A549 treated with CORT108297 at 1 μM for 4 hours (cell line): ENCODE data around the gene ADAR. TPM values are rescaled to one million over a fixed set of nuclear protein-coding genes. Genes with fewer than 3 reads are reported as not detected.

Experiments
- total RNA-seq: library from RNA; stranded (reverse); fragments of 200-300 nt; extraction: Qiagen RNA extraction; gene quantifications from 5 replicates; pipeline ENCODE4 v1.2.3, GENCODE V29; 2022

Gene ADAR, protein sequence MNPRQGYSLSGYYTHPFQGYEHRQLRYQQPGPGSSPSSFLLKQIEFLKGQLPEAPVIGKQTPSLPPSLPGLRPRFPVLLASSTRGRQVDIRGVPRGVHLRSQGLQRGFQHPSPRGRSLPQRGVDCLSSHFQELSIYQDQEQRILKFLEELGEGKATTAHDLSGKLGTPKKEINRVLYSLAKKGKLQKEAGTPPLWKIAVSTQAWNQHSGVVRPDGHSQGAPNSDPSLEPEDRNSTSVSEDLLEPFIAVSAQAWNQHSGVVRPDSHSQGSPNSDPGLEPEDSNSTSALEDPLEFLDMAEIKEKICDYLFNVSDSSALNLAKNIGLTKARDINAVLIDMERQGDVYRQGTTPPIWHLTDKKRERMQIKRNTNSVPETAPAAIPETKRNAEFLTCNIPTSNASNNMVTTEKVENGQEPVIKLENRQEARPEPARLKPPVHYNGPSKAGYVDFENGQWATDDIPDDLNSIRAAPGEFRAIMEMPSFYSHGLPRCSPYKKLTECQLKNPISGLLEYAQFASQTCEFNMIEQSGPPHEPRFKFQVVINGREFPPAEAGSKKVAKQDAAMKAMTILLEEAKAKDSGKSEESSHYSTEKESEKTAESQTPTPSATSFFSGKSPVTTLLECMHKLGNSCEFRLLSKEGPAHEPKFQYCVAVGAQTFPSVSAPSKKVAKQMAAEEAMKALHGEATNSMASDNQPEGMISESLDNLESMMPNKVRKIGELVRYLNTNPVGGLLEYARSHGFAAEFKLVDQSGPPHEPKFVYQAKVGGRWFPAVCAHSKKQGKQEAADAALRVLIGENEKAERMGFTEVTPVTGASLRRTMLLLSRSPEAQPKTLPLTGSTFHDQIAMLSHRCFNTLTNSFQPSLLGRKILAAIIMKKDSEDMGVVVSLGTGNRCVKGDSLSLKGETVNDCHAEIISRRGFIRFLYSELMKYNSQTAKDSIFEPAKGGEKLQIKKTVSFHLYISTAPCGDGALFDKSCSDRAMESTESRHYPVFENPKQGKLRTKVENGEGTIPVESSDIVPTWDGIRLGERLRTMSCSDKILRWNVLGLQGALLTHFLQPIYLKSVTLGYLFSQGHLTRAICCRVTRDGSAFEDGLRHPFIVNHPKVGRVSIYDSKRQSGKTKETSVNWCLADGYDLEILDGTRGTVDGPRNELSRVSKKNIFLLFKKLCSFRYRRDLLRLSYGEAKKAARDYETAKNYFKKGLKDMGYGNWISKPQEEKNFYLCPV
- 68.2 to 82.4 TPM (median 76.3 TPM) in 5 replicates for total RNA-seq

DNA sequence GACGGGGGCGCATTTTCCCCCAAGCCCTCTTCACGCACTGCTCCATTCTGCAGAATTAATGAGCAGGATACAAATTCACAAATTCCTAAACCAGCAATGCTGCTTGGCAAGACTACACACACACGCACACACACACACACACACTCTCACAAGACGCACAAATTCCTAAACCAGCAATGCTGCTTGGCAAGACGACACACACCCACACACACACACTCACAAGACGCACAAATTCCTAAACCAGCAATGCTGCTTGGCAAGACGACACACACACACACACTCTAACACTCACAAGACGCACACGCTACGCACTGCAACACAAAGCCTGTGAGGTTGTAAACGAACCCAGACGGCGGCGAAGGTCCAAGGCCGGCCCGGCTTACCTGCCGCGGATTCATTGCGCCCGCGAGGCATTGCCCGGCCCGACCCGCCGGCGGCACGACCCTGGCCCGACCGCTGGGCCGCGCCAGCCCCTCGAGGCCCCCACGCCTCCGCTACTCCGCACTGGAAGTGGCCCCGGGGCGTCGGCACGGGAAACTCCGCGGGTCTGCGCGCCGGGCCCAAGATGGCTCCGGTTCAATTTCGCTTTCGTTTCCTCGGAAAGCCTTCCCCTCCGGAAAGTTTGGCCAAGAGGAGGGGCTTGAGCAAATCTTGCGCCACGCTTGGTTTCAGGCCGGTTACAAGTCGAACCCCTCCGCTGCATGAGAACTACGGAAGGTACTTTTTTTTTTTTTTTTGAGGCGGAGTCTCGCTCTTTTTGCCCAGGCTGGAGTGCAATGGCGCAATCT lies at the start of gene ADAR:
ADAR (minus strand) TSS at position 578 of the 788 bp plus-strand sequence; CDS start at position 398, 180 bp downstream.

DNA sequence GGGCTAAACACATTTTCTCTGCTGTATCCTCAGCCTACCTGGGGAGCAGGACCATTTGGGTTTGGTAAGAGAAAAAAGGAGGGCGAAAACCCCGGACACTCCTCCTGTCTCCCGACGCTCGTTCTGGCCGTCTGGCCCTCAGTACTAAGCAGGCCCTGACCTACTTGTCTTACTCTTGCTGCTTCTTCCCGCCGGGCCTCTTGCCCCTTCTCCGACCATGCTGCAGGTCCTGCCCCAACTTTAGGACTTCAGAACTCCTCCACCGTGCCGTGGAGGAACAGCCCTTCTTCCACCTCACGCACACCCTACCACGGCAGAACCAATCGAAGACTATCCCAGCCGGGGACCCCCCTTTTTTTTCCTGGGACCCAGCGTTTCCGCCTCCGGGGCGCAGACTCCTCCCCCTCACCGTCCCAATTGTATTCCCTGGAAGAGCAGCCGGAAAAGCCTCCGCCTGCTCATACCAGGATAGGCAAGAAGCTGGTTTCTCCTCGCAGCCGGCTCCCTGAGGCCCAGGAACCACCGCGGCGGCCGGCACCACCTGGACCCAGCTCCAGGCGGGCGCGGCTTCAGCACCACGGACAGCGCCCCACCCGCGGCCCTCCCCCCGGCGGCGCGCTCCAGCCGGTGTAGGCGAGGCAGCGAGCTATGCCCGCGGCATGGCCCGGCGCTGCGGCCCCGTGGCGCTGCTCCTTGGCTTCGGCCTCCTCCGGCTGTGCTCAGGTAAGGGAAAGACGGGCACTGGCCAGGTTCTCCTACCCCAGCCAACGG lies 40.4 kb downstream of the ADAR start, which contains the start of gene CHRNB2:
CHRNB2 (plus strand) TSS at position 393 of the 771 bp plus-strand sequence; CDS start at position 660, 267 bp downstream.

DNA sequence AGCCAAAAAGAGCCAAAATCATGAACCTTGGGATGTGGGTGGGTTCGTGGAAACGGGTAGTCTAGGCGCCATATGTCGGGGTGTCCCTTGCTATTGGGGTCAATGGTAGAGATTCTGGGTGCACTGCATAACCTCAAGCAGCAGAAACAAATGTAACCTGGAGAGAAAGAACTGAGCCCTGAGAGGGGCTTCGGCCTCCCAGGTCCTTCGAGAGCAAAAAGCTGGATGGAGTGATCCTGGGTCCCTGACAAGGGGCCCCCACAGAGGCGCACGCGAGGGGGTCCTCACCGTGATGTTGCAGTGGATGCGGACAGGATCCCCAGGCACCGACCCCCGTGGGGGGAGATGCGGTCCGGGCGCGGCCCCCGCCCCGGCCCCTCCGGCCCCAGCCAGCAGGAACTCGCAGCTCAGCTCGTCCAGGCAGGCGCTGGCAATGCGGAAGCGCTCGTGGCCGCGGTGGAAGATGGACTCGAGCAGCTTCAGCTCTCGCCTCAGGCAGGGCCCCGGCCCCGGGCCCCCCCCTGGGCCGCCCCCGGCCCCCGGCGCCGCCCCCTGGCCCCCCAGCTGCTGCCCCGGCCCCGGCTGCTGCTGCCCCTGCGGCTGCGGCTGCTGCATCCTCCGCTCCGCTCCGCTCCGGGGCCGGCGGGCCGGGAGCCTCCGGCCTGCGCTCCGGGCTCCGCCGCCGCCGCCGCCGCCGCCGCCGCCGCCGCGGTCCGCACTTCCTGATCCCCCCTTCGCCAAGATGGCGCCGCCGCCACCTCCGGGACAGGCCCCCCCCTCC lies 49.9 kb downstream of the ADAR start, which contains the start of gene UBE2Q1:
UBE2Q1 (minus strand) TSS at position 724 of the 781 bp plus-strand sequence; CDS start at position 615, 109 bp downstream.

Other genes with a start within 250 kb of the ADAR start
- 16.8 to 23.9 TPM (median 18.5 TPM) in 5 replicates for gene IL6R, start 202.8 kb downstream of the ADAR start, total RNA-seq
- gene TDRD10, start 106.0 kb downstream of the ADAR start, total RNA-seq, result not detected in 5 replicates
- 0.05 to 0.19 TPM (median 0.06 TPM) in 5 replicates for gene SHE, start 105.8 kb downstream of the ADAR start, total RNA-seq
- 51.5 to 71.9 TPM (median 67.1 TPM) in 5 replicates for gene UBE2Q1, start 49.5 kb downstream of the ADAR start, total RNA-seq
- 0.30 to 0.57 TPM (median 0.49 TPM) in 5 replicates for gene CHRNB2, start 40.4 kb downstream of the ADAR start, total RNA-seq